Adrenal gland (tissue), 12 donors: ENCODE results near the gene SMAGP. TPM values are rescaled to one million over a fixed set of nuclear protein-coding genes. Genes with fewer than 3 reads are reported as not detected.

Experiments
- DNase-seq, 7 donors: peaks; one replicate each; pipeline ENCODE4 v3.0.0-alpha.2; 2019 to 2020
- H3K27ac ChIP-seq, 5 donors: fragments of 200-600 bp; sonication (generic) in 4 of 5; 1 replicate in 3 of 5; 2 replicates in 2 of 5; pipeline versions ENCODE4 v1.5.1 to v1.8.0; 2016 to 2020; ENCODE audit warnings: mild to moderate bottlenecking in 1 of 5
- H3K27me3 ChIP-seq: fragments of 200-600 bp; 2 replicates; pipeline ENCODE4 v1.8.0; 2021
- H3K36me3 ChIP-seq, 2 donors: fragments of 200-600 bp; replicated peaks in 1 of 2; 1 replicate in 1 of 2; 2 replicates in 1 of 2; pipeline versions ENCODE4 v1.5.1 to v1.8.0; 2018 to 2022
- H3K4me1 ChIP-seq, 2 donors: fragments of 200-600 bp; replicated peaks in 1 of 2; 1 replicate in 1 of 2; 2 replicates in 1 of 2; pipeline versions ENCODE4 v1.5.1 to v1.8.0; 2018 to 2021
- H3K4me3 ChIP-seq, 4 donors: fragments of 200-600 bp; sonication (generic) in 3 of 4; one replicate each; pipeline ENCODE4 v1.5.1; 2016 to 2018
- H3K9me3 ChIP-seq, 3 donors: fragments of 200-600 bp; sonication (generic) in 1 of 3; replicated peaks in 1 of 3; 1 replicate in 2 of 3; 2 replicates in 1 of 3; pipeline versions ENCODE4 v1.5.1 to v1.8.0; 2016 to 2021
- CTCF ChIP-seq, 6 experiments: fragments of 450-650 bp in 4 of 6; fragments of 200-600 bp in 2 of 6; sonication (generic) in 1 of 6; IDR thresholded peaks; 1 replicate in 5 of 6; 2 replicates in 1 of 6; pipeline versions ENCODE4 v1.5.1 to v1.8.0; 2016 to 2021; ENCODE audit warnings: antibody characterized with exemption in 6 of 6, mild to moderate bottlenecking in 2 of 6, moderate library complexity in 1 of 6
- POLR2A ChIP-seq, 2 donors: fragments of 450-650 bp; IDR thresholded peaks; one replicate each; pipeline ENCODE4 v1.6.1; 2017; ENCODE audit warnings: antibody characterized with exemption in 2 of 2, mild to moderate bottlenecking in 2 of 2, moderate library complexity in 1 of 2
- WGBS, 4 donors: extraction: QIAGEN DNeasy Blood & Tissue Kit in 2 of 4; methylation state at CpG; one replicate each; pipeline versions ENCODE4 v1.1.5 to v1.1.7; 2013 to 2017; 5-methylcytosine and 5-hydroxymethylcytosine counted together
- intact Hi-C, 2 donors: fragments of 100-400 bp; cut with DNase I; formaldehyde crosslinking; loops; one replicate each; pipeline versions ENCODE4 v1.14.1 to v1.15.0; 2022 to 2023
- polyA plus RNA-seq, 3 donors: library from polyadenylated mRNA; stranded (reverse); fragments of 200-250 nt in 2 of 3; fragments of 350-450 nt in 1 of 3; fragmentation: Illumina TruSeq in 1 of 3; extraction: RNeasy Lipid Tissue Mini Kit (QIAGEN cat#74804) in 1 of 3; gene quantifications; one replicate each; pipeline ENCODE4 v1.2.3, GENCODE V29; 2013 to 2014
- total RNA-seq, 9 donors: library from RNA; depleted of rRNA in 4 of 9; stranded (reverse); fragments of >200 nt in 4 of 9; fragments of 120-200 nt in 1 of 9; fragmentation: NEBNext Ultra II Directional in 1 of 9; extraction: Animal tissue kit (Norgen Biotek cat#: 25700) in 1 of 9; gene quantifications; one replicate each; pipeline versions ENCODE4 v1.1.0 to v1.2.4, GENCODE V29; 2013 to 2023
- donor health status: healthy with polysubstance abuse.
- donor health status: Bipolar disorder and iron deficiency.
- donor health status: DM: yes; HTN: yes; CAD: no.
- donor health status: DM: no; HTN: no; CAD: no.
- donor health status: DM: no; HTN: no; CAD: no.
- donor health status: DM: yes; HTN: yes; CAD: no.

Gene SMAGP
- total and polyA plus RNA-seq, 12 donors, result 2.7 to 32.6 (median 11.0) TPM

GRCh38 chr12:51195841-51196240 lies 74.4 kb downstream of the SMAGP start:
- no peak for DNase-seq
- Histone ChIP-seq H3K27ac (no peak overlapping the region), H3K4me3 (no peak overlapping the region), H3K4me1 (no peaks in the 10 kb centered on the region), H3K9me3 (no peaks in the 10 kb centered on the region), H3K36me3 (no peaks in the 10 kb centered on the region), H3K27me3 (no peaks in the 10 kb centered on the region)
- intact Hi-C loops, result no loop called here
- TF ChIP-seq POLR2A (IDR thresholded peaks at IDR 0.05), result no peak
- TF ChIP-seq CTCF (IDR thresholded peaks at IDR 0.05), result no peak
- 82 to 100% (median 93%) methylated on average over 2 to 7 of the region's 7 CpGs for WGBS, 4 donors

Other genes with a start within 250 kb of the SMAGP start
- gene SLC11A2, start 244.0 kb downstream of the SMAGP start, total RNA-seq, result 10 to 100 TPM; 30.2 to 82.2 (median 60.7) TPM
- 10 to 100 TPM; 21.7 to 33.2 (median 21.8) TPM for gene SLC11A2, start 244.0 kb downstream of the SMAGP start, polyA plus RNA-seq
- 100 to 1,000 TPM in 2 of 9 donors, 10 to 100 TPM in 7; 37.7 to 122 (median 82.2) TPM for gene LETMD1, start 222.1 kb downstream of the SMAGP start, total RNA-seq
- gene LETMD1, start 222.1 kb downstream of the SMAGP start, polyA plus RNA-seq, result 10 to 100 TPM; 59.0 to 69.9 (median 59.1) TPM
- gene CSRNP2, start 186.8 kb downstream of the SMAGP start, total RNA-seq, result 10 to 100 TPM; 15.6 to 29.2 (median 25.0) TPM
- 10 to 100 TPM; 20.1 to 22.8 (median 22.0) TPM for gene CSRNP2, start 186.8 kb downstream of the SMAGP start, polyA plus RNA-seq
- gene TFCP2, start 97.3 kb downstream of the SMAGP start, total RNA-seq, result 10 to 100 TPM in 8 of 9 donors, 1 to 10 TPM in 1; 9.4 to 28.5 (median 18.5) TPM
- gene TFCP2, start 97.3 kb downstream of the SMAGP start, polyA plus RNA-seq, result 10 to 100 TPM; 11.1 to 28.7 (median 11.5) TPM
- gene POU6F1, start 52.4 kb downstream of the SMAGP start, total RNA-seq, result 10 to 100 TPM in 4 of 9 donors, 1 to 10 TPM in 5; 2.4 to 19.3 (median 9.5) TPM
- gene POU6F1, start 52.4 kb downstream of the SMAGP start, polyA plus RNA-seq, result 10 to 100 TPM in 2 of 3 donors, 1 to 10 TPM in 1; 2.2 to 18.2 (median 16.9) TPM
- gene DAZAP2, start 31.6 kb downstream of the SMAGP start, total RNA-seq, result 100 to 1,000 TPM; 146 to 454 (median 227) TPM
- 100 to 1,000 TPM in 2 of 3 donors, 10 to 100 TPM in 1; 85.8 to 279 (median 116) TPM for gene DAZAP2, start 31.6 kb downstream of the SMAGP start, polyA plus RNA-seq
- gene BIN2, start 53.8 kb upstream of the SMAGP start, total RNA-seq, result 10 to 100 TPM in 1 of 9 donors, 1 to 10 TPM in 8; 2.3 to 16.6 (median 6.7) TPM
- gene BIN2, start 53.8 kb upstream of the SMAGP start, polyA plus RNA-seq, result 1 to 10 TPM; 4.3 to 9.8 (median 4.6) TPM
- 1 to 10 TPM in 6 of 9 donors, under 1 TPM in 2, not detected in 1; 0.11 to 9.4 (median 2.6) TPM for gene CELA1, start 76.3 kb upstream of the SMAGP start, total RNA-seq
- gene CELA1, start 76.3 kb upstream of the SMAGP start, polyA plus RNA-seq, result under 1 TPM; 0.60 to 0.80 (median 0.67) TPM
- gene GALNT6, start 121.0 kb upstream of the SMAGP start, total RNA-seq, result 10 to 100 TPM in 1 of 9 donors, 1 to 10 TPM in 6, under 1 TPM in 2; 0.66 to 11.0 (median 6.3) TPM
- gene GALNT6, start 121.0 kb upstream of the SMAGP start, polyA plus RNA-seq, result 1 to 10 TPM; 1.5 to 6.9 (median 1.7) TPM
- gene SLC4A8, start 154.4 kb upstream of the SMAGP start, total RNA-seq, result 10 to 100 TPM in 6 of 9 donors, 1 to 10 TPM in 3; 3.0 to 27.0 (median 13.8) TPM
- 10 to 100 TPM in 1 of 3 donors, 1 to 10 TPM in 2; 3.1 to 10.6 (median 4.5) TPM for gene SLC4A8, start 154.4 kb upstream of the SMAGP start, polyA plus RNA-seq